HG02884 (cell line): ENCODE results near the gene MARF1.
A peak's percentile ranks its signal among the peaks of the same experiment; 100 is the strongest.
"Not testable (repeated sequence)": the region's sequence is repeated elsewhere in the genome, so short reads cannot be mapped to it uniquely, and the experiment has no call there.

Source experiments
- ATAC-seq: cut with Tn5 transposase; IDR thresholded peaks from one replicate; pipeline ENCODE4 v1.9.1; 2021; ENCODE audit warnings: mild to moderate bottlenecking, moderate library complexity; ENCODE audit not compliant: unreplicated experiment

MARF1 gene

DNA sequence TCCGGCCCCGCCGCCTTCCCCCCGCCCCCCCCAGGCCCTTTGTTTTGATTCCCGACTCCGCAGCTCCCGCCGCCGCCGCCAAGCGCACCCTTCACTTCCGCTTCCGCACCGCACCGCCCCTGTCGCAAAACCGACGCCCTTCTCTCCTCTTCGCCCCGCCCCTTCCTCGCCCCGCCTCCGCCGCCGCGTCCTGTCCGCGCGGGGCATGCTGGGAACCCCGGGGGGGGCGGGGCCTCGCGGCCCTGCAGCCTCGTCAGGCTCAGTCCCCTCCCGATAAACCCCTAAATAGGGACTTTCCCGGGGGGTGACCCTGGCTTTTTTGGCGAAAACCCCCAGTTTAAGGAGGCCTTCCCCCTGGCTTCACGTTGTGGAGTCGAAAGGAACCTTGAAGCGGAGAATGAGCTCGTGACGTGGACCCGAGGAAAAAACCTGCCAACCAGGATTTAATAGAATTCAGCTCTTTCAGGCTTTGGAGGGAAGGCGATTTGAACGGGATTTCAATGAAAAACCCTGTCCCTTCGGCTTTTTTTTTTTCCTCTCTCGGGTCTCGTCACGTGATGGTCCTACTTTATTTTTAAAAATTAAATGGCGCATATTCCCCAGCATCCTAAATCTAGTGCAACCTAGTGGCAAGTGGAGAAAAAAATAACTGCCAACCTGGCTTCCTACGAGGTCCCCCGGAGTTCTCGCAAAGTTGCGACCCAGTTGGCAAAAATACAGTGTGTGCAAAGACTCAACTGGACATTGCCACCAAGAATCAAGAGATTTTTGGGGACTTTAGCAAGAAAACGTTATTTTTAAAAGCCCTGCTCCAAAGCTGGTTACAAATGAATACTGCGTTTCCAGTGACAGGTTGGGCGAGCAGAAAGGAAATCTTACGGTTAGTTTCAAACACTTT, at the start of gene MARF1:
Gene MARF1 (minus strand): TSS at position 107 of the 898 bp plus-strand sequence. CDS start 3,921 bp downstream, outside the sequence.
- ATAC-seq: peak; percentile 40

GRCh38 chr16:15692508-15692907, 49.6 kb upstream of the MARF1 start:
- ATAC-seq: not testable (repeated sequence)

GRCh38 chr16:15691046-15691445, 48.1 kb upstream of the MARF1 start:
- ATAC-seq: no peak

DNA sequence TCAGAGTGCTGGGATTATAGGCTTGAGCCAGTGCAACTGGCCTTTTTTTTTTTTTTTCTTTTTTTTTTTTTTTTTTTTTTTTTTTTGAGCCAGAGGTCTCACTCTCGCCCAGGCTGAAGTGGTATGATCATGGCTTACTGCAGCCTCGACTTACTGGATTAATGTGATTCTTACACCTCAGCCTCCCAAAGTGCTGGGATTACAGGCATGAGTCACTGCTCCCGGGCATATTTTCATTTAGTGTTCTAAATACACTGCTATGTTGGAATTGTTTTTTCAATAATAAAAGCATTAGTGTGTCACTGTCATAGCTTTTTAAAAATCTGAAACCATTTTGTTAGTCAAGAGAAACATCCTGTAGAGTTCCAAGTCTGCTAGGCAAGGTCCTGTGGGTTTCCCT, 47.3 kb upstream of the MARF1 start:
- no peak for ATAC-seq

DNA sequence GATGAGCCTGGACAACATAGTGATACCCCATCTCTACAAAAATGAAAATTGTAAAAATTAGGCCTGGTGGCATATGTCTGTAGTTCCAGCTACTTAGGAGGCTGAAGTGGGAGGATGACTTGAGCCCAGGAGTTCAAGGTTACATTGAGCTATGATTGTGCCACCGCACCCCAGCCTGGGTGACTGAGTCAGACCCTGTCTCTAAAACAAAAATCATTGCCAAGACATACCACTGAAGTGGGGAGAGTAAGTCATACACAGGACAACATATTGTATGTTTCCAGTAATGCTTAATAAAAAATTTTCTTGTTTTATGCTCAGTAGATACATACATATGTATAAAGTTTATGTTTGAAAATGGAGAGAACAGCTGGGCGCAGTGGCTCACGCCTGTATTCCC, 46.3 kb upstream of the MARF1 start:
- no peak for ATAC-seq

DNA sequence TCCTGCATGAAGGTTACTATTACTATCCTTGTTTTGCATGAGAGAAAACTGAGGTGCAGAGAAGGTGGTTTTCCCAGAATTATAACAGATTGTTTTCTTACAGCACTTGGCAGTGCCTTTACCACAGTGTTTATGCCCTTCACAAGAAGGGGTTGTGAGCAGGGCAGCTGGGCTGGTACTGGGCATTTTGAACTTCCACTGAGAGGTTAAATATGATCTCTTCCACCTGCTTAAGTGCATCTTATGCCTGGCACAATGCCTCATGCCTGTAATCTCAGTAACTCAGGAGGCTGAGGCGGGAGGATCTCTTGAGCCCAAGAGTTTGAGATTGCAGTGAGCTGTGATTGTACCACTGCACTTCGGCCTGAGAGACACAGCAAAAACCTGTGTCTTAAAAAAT, 43.3 kb upstream of the MARF1 start:
- ATAC-seq: no peak

DNA sequence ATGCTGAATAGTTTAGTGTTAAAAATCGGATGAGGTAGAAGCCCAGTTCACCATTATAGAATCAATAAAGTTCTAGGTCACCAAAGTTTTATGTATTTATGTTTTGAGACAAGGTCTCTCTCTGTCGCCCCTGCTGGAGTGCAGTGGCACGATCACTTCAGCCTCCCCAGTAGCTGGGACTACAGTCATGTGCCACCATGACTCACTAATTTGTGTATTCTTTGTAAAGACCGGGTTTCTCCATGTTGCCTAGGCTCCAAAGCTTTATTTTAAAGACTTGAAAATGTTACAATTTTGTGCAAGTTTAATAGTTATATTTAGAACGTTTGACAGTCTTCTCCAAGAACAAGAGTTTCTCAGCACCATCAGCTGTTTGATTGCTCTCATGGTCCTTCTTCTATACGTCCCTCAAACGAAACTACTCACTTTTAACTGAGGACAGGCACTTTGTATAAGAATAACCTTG, 39.2 kb upstream of the MARF1 start:
- no peak for ATAC-seq

DNA sequence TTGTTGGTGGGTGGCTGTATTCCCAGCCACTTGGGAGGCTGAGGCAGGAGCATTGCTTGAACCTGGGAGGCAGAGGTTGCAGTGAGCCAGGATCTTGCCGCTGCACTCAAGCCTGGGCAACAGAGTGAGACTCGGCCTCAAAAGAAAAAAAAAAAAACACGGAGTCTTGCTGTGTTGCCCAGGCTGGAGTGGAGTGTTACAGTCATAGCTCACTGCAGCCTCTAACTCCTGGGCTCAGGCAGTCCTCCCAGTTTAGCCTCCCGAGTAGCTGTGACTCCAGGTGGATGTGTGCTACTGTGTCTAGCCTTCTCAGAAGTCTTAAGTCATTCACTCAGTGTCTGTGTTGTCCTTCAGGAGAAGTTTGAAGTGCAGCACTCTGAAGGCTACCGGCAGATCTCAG, 34.5 kb upstream of the MARF1 start:
- ATAC-seq: no peak

DNA sequence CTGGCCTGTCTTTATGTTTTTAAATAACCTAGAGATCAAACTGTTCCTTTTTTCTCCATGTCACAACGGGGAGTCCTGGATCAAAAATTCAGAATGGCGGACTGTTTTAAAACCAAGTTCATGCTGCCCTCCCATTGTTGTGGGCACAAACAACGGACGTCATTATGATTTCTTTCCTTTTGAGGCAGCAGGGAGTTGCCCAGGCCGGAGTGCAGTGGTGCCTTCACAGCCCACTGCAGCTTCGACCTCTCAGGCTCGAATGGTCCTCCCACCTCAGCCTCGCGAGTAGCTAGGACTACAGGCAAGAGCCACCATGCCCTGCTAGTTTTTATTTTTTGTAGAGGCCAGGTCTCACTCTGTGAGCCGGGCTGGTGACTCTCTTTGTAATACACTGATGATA, 33.6 kb upstream of the MARF1 start:
- ATAC-seq: no peak

- ATAC-seq: no peak
Measured at GRCh38 chr16:15674571-15674970, 31.6 kb upstream of the MARF1 start.

- ATAC-seq: no peak
Measured at GRCh38 chr16:15672514-15673167, 29.7 kb upstream of the MARF1 start.

DNA sequence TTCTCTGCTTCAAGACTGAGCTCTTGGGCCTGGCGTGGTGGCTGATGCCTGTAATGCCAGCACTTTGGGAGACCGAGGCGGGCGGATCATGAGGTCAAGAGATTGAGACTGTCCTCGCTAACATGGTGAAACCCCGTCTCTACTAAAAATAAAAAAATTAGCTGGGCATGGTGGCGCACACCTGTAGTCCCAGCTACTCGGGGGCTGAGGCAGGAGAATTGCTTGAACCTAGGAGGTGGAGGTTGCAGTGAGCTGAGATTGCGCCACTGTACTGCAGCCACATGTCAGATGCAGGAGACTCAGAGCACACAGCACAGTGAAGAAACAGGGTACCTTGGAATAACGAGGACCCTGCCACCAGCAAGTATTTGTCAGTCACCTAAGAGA, 29.2 kb upstream of the MARF1 start:
- not testable (repeated sequence) for ATAC-seq

DNA sequence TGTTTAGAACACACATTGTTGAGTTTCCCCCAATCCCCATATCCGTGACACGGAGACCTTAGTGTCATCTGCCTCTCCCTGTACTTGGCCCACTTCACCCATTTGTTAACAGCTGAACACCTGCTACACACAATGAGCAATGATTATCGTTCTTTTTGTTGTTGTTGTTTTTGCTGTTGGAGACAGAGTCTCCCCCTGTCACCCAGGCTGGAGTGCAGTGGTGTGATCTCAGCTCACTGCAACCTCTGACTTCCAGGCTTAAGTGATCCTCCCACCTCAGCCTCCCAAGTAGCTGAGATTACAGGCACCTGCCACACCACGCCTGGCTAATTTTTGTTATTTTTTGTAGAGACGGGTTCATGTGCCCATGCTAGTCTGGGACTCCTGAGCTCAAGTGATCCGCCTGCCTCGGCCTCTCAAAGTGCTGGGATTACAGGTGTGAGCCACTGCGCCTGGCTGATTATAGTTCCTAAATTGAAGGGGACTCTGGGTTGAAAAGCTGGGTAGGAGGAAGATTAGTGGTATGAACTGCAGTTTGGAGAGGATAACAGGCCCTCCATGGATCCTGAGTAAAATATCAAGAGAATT, 28.7 kb upstream of the MARF1 start:
- ATAC-seq: no peak

GRCh38 chr16:15667091-15667742, 24.3 kb upstream of the MARF1 start:
- no peak for ATAC-seq

DNA sequence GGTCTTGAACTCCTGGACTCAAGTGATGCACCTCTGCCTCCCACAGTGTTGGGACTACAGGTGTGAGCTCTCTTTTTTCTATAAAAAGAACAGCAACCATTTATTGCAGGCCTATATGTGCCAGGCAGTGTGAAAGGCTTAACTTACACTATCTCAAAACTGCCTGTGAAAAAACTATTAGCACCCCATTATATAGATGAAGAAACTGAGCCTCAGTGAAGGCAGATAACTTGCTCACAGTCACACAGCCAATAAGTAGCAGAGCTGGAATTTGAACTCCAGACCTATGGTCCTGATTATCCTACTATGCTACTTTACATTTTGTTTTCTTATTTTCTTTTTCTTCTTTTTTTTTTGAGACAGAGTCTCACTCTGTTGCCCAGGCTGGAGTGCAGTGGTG, 22.2 kb upstream of the MARF1 start:
- no peak for ATAC-seq

- ATAC-seq: no peak
Measured at GRCh38 chr16:15660203-15660601, 17.2 kb upstream of the MARF1 start.

- no peak for ATAC-seq
Measured at GRCh38 chr16:15658556-15658955, 15.6 kb upstream of the MARF1 start.

GRCh38 chr16:15658149-15658548, 15.2 kb upstream of the MARF1 start:
- no peak for ATAC-seq

- not testable (repeated sequence) for ATAC-seq
Measured at GRCh38 chr16:15655561-15655960, 12.6 kb upstream of the MARF1 start.

DNA sequence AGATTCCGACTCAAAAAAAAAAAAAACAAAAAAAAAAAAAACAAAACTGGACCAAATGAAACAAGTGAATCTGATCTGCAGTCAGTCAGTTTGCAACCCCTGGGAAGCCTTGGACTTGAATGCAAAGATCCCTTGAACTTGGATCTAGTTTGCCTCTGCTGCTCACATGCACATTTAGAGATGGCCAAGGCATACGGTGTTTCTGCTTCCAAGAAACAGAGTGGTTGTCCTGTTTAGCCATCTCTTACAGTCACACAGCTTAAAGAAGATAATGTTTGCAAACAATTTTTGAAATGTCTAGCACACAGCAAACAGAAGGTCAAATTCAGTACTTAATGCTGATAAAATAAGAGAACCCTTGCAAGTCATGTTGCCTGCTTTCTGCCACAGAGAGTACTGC, 11.6 kb upstream of the MARF1 start:
- ATAC-seq: no peak

DNA sequence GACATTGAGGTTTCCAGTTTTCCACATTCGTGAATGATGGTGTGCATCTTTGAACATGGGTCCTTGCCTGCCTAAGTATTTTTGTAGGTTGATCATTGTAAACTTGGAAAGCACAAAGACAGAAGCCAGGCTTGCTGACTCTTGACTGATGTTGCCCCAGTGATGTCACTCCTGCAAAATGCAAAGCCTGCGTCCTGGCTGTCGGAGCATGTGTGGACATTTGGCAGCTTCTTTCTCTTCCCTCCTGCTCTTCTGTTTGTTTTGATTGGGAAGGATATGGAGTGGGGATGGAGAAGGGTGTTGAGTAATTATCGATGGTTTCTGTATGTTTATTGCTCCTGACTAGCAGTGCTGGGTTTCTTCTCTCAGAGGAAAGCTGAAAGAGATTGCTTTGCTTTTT, 10.3 kb upstream of the MARF1 start:
- no peak for ATAC-seq
